WTC11 (cell line): Measurements from ENCODE around the gene NAV3. TPM values are rescaled to one million over a fixed set of nuclear protein-coding genes. Genes with fewer than 3 reads are reported as not detected.

Source experiments
- ATAC-seq: fragments of 200-7000 bp; cut with Tn5 transposase; 2 replicates; pipeline ENCODE4 v1.10.0; 2021; ENCODE audit warnings: mild to moderate bottlenecking, moderate library complexity
- CTCF ChIA-PET: fragments of 300-600 bp; sonication (Branson Sonifier 250); formaldehyde crosslinking; loops from one replicate; lab custom pipeline; 2021; ENCODE audit warnings: antibody characterized with exemption; lab: Charles Lee
- POLR2A ChIA-PET: fragments of 350-600 bp; sonication (Branson Sonifier 250); formaldehyde crosslinking; loops from one replicate; lab custom pipeline; 2021; ENCODE audit warnings: antibody characterized with exemption; lab: Charles Lee
- DNase-seq: peaks from one replicate; pipeline ENCODE4 v3.0.0; 2021; ENCODE audit warnings: low spot score
- H3K27ac Mint-ChIP-seq: 2 replicates; pipeline ENCODE4 v1.8.0; 2021; ENCODE audit warnings: mixed read lengths
- H3K27me3 Mint-ChIP-seq: 2 replicates; pipeline ENCODE4 v1.8.0; 2021; ENCODE audit warnings: low read depth, mild to moderate bottlenecking, moderate library complexity, mixed read lengths
- H3K36me3 Mint-ChIP-seq: 2 replicates; pipeline ENCODE4 v1.8.0; 2021; ENCODE audit warnings: mixed read lengths
- H3K4me1 Mint-ChIP-seq: 2 replicates; pipeline ENCODE4 v1.8.0; 2022; ENCODE audit warnings: mixed read lengths
- H3K4me3 Mint-ChIP-seq: 2 replicates; pipeline ENCODE4 v1.8.0; 2021; ENCODE audit warnings: mild to moderate bottlenecking, moderate library complexity, mixed read lengths
- H3K9me3 Mint-ChIP-seq: 2 replicates; pipeline ENCODE4 v1.8.0; 2021; ENCODE audit warnings: mixed read lengths
- ATF2 ChIP-seq: sonication (generic); formaldehyde crosslinking; IDR thresholded peaks from 2 replicates; pipeline ENCODE4 v1.8.1; 2022; ENCODE audit warnings: low read depth, missing genetic modification reagents, borderline replicate concordance
- ELF4 ChIP-seq: sonication (generic); formaldehyde crosslinking; IDR thresholded peaks from 2 replicates; pipeline ENCODE4 v1.8.1; 2022; ENCODE audit warnings: low read depth, mild to moderate bottlenecking, moderate library complexity, missing genetic modification reagents
- FOXK1 ChIP-seq: sonication (generic); formaldehyde crosslinking; IDR thresholded peaks from 2 replicates; pipeline ENCODE4 v1.8.0; 2022; ENCODE audit warnings: mild to moderate bottlenecking, moderate library complexity, missing genetic modification reagents
- FOXP1 ChIP-seq: sonication (generic); formaldehyde crosslinking; IDR thresholded peaks from 2 replicates; pipeline ENCODE4 v1.8.0; 2022; ENCODE audit warnings: missing genetic modification reagents, mild to moderate bottlenecking, moderate library complexity, borderline replicate concordance
- IRF1 ChIP-seq: sonication (generic); formaldehyde crosslinking; IDR thresholded peaks from 2 replicates; pipeline ENCODE4 v1.8.0; 2023; ENCODE audit warnings: missing genetic modification reagents
- NR1H2 ChIP-seq: sonication (generic); formaldehyde crosslinking; IDR thresholded peaks from 2 replicates; pipeline ENCODE4 v1.9.0; 2021; ENCODE audit warnings: mild to moderate bottlenecking, moderate library complexity, missing genetic modification reagents
- PREB ChIP-seq: sonication (generic); formaldehyde crosslinking; IDR thresholded peaks from 2 replicates; pipeline ENCODE4 v1.8.1; 2022; ENCODE audit warnings: mild to moderate bottlenecking, missing genetic modification reagents, moderate library complexity, borderline replicate concordance
- SMAD3 ChIP-seq: sonication (generic); formaldehyde crosslinking; IDR thresholded peaks from 2 replicates; pipeline ENCODE4 v1.8.0; 2022; ENCODE audit warnings: missing genetic modification reagents, mild to moderate bottlenecking, borderline replicate concordance
- SMAD4 ChIP-seq: sonication (generic); formaldehyde crosslinking; IDR thresholded peaks from 2 replicates; pipeline ENCODE4 v1.8.0; 2022; ENCODE audit warnings: mild to moderate bottlenecking, missing genetic modification reagents
- SP1 ChIP-seq: sonication (generic); formaldehyde crosslinking; conservative IDR thresholded peaks from 2 replicates; pipeline ENCODE4 v1.8.1; 2022; ENCODE audit warnings: missing genetic modification reagents
- TCF7 ChIP-seq: sonication (generic); formaldehyde crosslinking; IDR thresholded peaks from 2 replicates; pipeline ENCODE4 v1.8.0; 2022; ENCODE audit warnings: mild to moderate bottlenecking, low read depth, missing genetic modification reagents, moderate library complexity
- ZBTB21 ChIP-seq: sonication (generic); formaldehyde crosslinking; IDR thresholded peaks from 2 replicates; pipeline ENCODE4 v1.8.1; 2023; ENCODE audit warnings: mild to moderate bottlenecking, missing genetic modification reagents, borderline replicate concordance
- ZBTB43 ChIP-seq: sonication (generic); formaldehyde crosslinking; IDR thresholded peaks from 2 replicates; pipeline ENCODE4 v1.8.1; 2023; ENCODE audit warnings: mild to moderate bottlenecking, missing genetic modification reagents
- ZNF423 ChIP-seq: fragments of 250-450 bp; sonication (Bioruptor Pico); IDR thresholded peaks from 2 replicates; pipeline ENCODE4 v2.1.2; 2022; ENCODE audit warnings: mild to moderate bottlenecking, moderate library complexity
- ZNF425 ChIP-seq: fragments of 250-450 bp; sonication (Bioruptor Pico); conservative IDR thresholded peaks from 2 replicates; pipeline ENCODE4 v1.9.0; 2021; ENCODE audit warnings: mild to moderate bottlenecking
- ZNF512 ChIP-seq: sonication (generic); formaldehyde crosslinking; IDR thresholded peaks from 2 replicates; pipeline ENCODE4 v1.8.1; 2022; ENCODE audit warnings: missing genetic modification reagents, borderline replicate concordance
- total RNA-seq: library from RNA; stranded (reverse); gene quantifications from 3 replicates; pipeline ENCODE4 v1.2.3, GENCODE V29; 2021

Gene NAV3
- total RNA-seq, 1 experiment from 2014 or later = 3.3 TPM

GRCh38 chr12:77865178-77865577, 34.5 kb downstream of the NAV3 start (continued):
- TF ChIP-seq PREB (no peak), ZNF423 (no peak), FOXP1 (CRISPR knock-in tag) (no peak)

- Mint-ChIP-seq H3K9me3 (peaks cover 4% of the 10 kb centered on the region), H3K27me3 (no peaks in the 10 kb centered on the region), H3K27ac (no peak overlapping the region), H3K4me3 (no peak overlapping the region), H3K4me1 (peaks cover 2% of the 10 kb centered on the region; the same call in 1 of the 2 replicates), H3K36me3 (no peaks in the 10 kb centered on the region)
- POLR2A ChIA-PET = no interaction called here
- no peak for DNase-seq
- TF ChIP-seq TCF7 (CRISPR knock-in tag) = no peak
- no peak for TF ChIP-seq ZNF512 (CRISPR knock-in tag)
- TF ChIP-seq ELF4 (CRISPR knock-in tag) = no peak
- TF ChIP-seq ZBTB43 (CRISPR knock-in tag) = no peak
- TF ChIP-seq ZBTB21 (CRISPR knock-in tag) = no peak
- no peak for TF ChIP-seq SP1
- no peak for TF ChIP-seq FOXK1 (CRISPR knock-in tag)
- no peak for TF ChIP-seq SMAD3 (CRISPR knock-in tag)
- TF ChIP-seq IRF1 (CRISPR knock-in tag) = no peak
- no peak for TF ChIP-seq SMAD4 (CRISPR knock-in tag)
- no peak for TF ChIP-seq NR1H2 (CRISPR knock-in tag)
- no peak for TF ChIP-seq ATF2 (CRISPR knock-in tag)
- no peak for TF ChIP-seq ZNF425 (CRISPR knock-in tag)
- ATAC-seq = no peak
- CTCF ChIA-PET = interaction anchor here (1.0 kb wide), 1 partner anchor 46 kb away, joined by 3 read pairs; no protein-coding TSS in a partner anchor
These were observed 48.2 kb downstream of the NAV3 start for GRCh38 chr12:77878901-77879300.
